ENCODE measurements around the gene PTPRN2.
"Not testable (repeated sequence)": the region's sequence is repeated elsewhere in the genome, so short reads cannot be mapped to it uniquely, and the experiment has no call there.

Gene PTPRN2

DNA sequence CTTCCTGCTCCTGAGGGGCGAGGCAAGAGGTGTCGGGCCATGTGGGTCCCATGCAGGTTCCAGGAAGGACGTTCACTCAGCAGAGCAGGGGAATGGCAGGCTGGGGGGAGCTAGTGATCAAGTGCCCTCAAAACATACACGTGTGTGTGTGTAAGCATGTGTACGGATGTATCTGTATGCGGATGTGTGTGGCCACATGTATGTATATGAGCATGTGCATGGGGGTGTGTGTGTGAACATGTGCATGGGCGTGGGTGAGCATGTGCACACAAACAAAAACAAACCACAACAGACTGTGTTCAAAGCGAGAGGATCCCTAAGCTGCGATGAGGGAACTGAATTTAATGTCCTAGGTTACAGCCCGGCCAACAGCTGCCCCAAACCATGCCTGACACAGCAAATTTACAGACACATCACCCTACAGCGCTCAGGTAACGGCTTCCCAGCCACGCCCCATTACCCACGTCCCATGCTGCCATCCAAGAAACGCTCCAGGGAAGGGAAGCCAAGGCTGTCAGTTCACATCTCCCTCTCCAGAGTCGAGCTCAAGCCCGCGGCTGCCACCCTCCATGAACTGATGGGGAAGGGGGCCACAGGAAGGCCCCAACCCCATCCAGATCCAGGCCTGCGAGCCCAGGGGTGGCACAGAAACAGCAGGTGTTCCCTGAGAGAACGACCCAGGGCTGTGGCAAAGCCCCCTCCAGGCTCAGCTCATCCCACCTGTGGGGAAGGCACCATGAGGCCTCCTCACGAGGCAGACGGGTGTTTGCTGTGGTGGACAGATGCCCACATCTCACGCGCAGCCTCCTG, 56.6 kb downstream of the PTPRN2 start:
- DNase-seq = no peak

DNA sequence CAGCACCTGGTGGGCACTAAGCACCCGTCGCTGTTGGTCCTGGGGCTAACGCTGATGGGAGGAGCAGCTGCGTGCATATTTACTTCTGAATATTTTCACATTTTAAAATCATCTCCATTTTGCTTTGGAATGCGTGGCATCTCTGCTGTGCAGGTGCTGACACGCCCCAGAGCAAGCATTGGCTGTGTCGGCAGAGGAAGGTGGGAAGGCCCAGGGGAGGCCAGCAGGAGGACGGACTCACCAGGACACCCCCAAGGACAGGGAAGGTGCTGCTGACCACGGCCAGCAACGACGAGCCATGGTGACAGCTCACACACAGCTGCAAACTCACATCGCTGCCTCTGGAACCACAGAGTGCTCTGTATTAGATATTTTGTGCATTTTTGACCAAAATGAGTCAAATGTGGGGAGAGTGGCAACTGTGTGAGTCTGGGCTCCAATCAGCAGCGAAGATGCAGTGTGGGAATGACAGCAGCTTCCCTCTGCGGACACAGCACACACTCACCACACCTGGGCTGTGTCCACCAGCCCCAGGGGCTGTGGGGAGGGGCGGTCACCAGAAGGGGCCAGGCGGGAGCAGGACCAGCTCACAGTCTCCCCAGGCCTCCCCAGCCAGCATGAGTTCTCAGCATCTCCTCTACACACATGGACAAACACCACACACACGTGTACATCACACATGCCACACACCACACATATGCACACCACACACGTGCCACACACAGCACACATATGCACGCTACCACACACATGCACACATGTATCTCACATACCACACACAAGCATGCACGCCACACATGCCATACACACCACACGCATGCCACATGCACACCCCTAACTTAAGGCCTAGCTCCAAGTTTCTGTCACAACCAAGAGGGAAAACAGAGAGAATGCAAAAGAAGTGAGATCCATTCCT, 58.2 kb downstream of the PTPRN2 start:
- DNase-seq = no peak

DNA sequence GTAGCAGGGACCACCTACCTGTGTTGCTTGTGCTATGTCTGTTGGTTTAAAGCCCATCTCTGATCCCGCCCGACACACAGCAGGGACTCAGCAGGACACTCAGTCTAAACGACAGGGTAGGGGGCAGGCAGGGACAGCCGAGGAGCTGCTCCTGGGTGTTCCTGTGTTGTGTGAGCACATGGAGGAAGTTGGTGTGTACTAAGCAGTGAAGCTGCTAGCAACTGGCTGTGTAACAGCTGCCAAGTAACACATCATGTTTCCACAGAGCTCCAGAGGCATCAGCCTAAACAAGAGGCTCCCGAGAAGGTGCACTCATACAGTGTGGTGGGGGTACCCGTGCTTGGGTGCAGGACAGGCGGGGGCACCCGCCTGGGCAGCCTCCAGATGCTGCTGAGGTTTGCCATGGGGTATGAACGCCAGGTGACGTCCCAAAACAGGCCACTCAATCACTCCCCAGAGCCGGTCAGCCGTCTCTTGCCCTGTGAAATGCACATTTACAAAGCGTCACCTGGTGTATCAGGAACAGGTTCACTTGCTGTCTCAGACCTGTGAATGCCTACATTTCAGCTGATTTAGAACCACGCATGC, 59.6 kb downstream of the PTPRN2 start:
- DNase-seq = no peak

DNA sequence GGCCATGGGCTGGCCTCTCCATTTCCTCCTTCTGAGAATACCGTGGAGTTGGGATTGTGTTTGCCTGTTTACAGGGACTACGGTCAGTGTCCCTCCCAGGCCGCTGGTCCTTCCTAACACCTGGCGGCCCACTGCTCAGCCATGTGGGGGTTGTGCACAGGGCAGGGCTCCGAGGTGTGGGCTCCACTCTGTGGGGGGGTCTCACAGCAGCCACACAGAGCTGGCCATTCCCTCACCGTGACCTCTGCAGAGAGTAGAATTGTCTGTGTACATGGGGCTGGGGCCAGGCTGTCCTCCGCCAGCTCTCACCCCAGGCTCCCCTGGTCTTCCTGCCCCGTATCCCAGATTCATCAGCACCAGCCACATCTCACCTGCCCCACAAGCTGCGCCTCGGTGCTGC, 60.1 kb downstream of the PTPRN2 start:
- DNase-seq = no peak

- DNase-seq = no peak
Observed at GRCh38 chr7:158527038-158527437, 60.6 kb downstream of the PTPRN2 start.

- DNase-seq = no peak
Observed at GRCh38 chr7:158526531-158526930, 61.1 kb downstream of the PTPRN2 start.

- DNase-seq = no peak
Observed at GRCh38 chr7:158525648-158526484, 61.8 kb downstream of the PTPRN2 start.

GRCh38 chr7:158524749-158525635, 62.6 kb downstream of the PTPRN2 start:
- no peak for DNase-seq

- DNase-seq = not testable (repeated sequence)
Observed at GRCh38 chr7:158524286-158524685, 63.3 kb downstream of the PTPRN2 start.

GRCh38 chr7:158523877-158524276, 63.7 kb downstream of the PTPRN2 start:
- not testable (repeated sequence) for DNase-seq

DNA sequence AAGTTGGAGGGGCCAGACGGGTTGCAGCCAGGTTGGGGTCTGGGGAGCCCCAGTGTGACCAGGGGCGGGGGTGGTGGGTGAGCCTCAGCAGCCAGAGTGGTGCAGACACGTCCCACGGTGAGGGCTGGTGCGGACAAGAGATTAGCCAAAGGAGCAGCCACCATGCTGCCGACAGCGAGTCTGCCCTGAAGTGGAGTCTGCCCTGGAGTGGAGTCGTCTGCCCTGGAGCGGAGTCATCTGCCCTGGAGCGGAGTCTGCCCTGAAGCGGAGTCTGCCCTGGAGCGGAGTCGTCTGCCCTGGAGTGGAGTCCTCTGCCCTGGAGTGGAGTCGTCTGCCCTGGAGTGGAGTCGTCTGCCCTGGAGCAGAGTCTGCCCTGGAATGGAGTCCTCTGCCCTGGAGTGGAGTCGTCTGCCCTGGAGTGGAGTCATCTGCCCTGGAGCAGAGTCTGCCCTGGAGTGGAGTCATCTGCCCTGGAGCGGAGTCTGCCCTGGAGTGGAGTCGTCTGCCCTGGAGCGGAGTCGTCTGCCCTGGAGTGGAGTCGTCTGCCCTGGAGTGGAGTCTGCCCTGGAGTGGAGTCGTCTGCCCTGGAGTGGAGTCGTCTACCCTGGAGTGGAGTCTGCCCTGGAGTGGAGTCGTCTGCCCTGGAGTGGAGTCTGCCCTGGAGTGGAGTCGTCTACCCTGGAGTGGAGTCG, 64.3 kb downstream of the PTPRN2 start:
- DNase-seq = not testable (repeated sequence)

GRCh38 chr7:158521795-158522194, 65.8 kb downstream of the PTPRN2 start:
- DNase-seq = not testable (repeated sequence)

DNA sequence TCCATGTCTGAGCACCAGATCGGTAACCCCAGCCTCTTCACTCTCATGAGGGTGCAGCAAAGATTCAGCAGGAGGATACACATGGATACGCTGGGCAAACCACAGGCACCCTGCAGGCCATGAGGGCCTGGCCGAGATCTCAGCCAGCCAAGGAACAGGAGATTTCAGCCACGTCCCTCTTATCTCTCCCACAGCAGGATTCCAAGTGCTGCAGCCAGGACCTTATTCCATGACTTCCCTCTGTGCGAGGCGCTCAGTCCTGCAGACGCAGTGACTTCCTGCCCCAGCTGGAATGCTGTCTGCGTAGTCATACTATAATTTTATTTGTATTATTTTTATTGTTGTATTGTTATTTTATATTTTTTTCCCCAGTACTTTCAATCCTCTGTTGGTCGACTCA, 66.8 kb downstream of the PTPRN2 start:
- no peak for DNase-seq

GRCh38 chr7:158519633-158520174, 67.9 kb downstream of the PTPRN2 start:
- DNase-seq = no peak

DNA sequence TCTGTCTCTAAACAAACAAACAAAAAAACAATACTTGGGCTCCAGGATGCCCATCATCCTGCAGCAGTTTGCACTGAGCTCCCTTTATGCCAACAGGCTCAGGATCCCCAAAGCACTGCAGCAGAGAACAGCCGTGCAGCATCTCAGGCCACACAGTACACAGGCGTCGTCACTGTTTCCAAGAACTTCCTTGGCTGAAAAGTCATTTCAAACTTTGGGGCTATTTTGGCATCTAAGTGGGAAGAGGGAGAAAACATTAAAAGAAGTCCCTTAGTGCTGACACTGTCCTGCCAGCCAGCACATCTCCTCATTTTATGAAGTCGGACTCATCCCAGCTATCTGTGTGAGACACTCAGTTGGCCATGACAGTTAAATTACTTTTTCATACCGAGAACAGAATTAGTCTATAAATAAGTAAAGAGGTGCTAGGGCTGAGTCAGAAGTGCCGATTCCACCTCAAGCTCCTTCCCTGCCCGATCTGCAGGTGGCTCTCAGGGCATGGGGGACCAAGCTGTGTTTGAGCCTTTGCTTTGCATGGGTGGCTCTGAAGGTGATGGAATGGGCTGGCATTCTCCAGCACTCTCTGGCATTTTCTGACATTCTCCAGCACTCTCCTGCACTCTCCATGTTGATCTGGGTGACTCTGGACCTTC, 68.5 kb downstream of the PTPRN2 start:
- DNase-seq = no peak

- no peak for DNase-seq
Observed at GRCh38 chr7:158517571-158517970, 70.1 kb downstream of the PTPRN2 start.

- no peak for DNase-seq
Observed at GRCh38 chr7:158517072-158517471, 70.6 kb downstream of the PTPRN2 start.

- no peak for DNase-seq
Observed at GRCh38 chr7:158516524-158516923, 71.1 kb downstream of the PTPRN2 start.

GRCh38 chr7:158512869-158513268, 74.8 kb downstream of the PTPRN2 start:
- no peak for DNase-seq

DNA sequence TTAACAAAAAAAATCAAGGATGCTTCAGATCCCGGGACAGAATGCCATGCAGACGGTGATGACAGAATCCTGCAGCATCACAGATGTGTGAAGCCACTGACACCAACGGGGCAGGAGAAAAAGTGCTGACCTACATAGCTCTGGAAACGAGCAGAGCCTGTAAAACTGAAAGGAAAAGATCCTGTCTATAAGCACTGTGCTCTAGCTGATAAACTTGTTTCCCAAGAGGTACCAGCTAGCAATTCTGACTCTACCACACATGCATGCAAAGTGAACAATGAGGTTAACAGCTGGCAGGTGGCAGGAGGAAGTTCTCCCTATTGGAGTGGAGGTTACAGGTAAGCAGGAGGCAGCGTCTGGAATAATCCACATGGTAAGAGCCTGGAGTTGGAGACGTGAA, 75.6 kb downstream of the PTPRN2 start:
- DNase-seq = no peak
